GM23248 (cell line): Measurements from ENCODE around the gene CYBC1. TPM values are rescaled to one million over a fixed set of nuclear protein-coding genes. Genes with fewer than 3 reads are reported as not detected.

Experiments used
- DNase-seq: peaks from one replicate; pipeline ENCODE4 v3.0.0-alpha.2; 2015
- H2AFZ ChIP-seq: fragments of 200-600 bp; sonication (generic); 2 replicates; pipeline ENCODE4 v1.6.1; 2016; ENCODE audit warnings: antibody characterized with exemption
- H3F3A ChIP-seq: fragments of 200-600 bp; sonication (generic); 2 replicates; pipeline ENCODE4 v1.6.1; 2016; ENCODE audit warnings: mild to moderate bottlenecking, antibody characterized with exemption, mixed run types; ENCODE audit not compliant: insufficient read depth
- H3K27ac ChIP-seq: fragments of 200-600 bp; sonication (generic); 2 replicates; pipeline ENCODE4 v1.5.1; 2016; ENCODE audit warnings: mild to moderate bottlenecking
- H3K27me3 ChIP-seq: fragments of 200-600 bp; sonication (generic); replicated peaks from 2 replicates; pipeline ENCODE4 v1.6.1; 2016; ENCODE audit warnings: mild to moderate bottlenecking; ENCODE audit not compliant: insufficient read depth
- H3K36me3 ChIP-seq: fragments of 200-600 bp; sonication (generic); 2 replicates; pipeline ENCODE4 v1.6.1; 2016; ENCODE audit warnings: low read depth, mild to moderate bottlenecking
- H3K4me1 ChIP-seq: fragments of 200-600 bp; sonication (generic); 2 replicates; pipeline ENCODE4 v1.6.1; 2016; ENCODE audit warnings: mild to moderate bottlenecking; ENCODE audit not compliant: insufficient read depth
- H3K4me2 ChIP-seq: fragments of 200-600 bp; sonication (generic); one replicate; pipeline ENCODE4 v1.6.1; 2016; ENCODE audit warnings: mild to moderate bottlenecking; ENCODE audit not compliant: unreplicated experiment
- H3K4me3 ChIP-seq: fragments of 200-600 bp; sonication (generic); 2 replicates; pipeline ENCODE4 v1.5.1; 2016; ENCODE audit warnings: mild to moderate bottlenecking
- H3K79me2 ChIP-seq: fragments of 200-600 bp; sonication (generic); 2 replicates; pipeline ENCODE4 v1.6.1; 2016; ENCODE audit warnings: mild to moderate bottlenecking; ENCODE audit not compliant: insufficient read depth
- H3K9ac ChIP-seq: fragments of 200-600 bp; sonication (generic); 2 replicates; pipeline ENCODE4 v1.6.1; 2016; ENCODE audit warnings: mild to moderate bottlenecking
- H3K9me2 ChIP-seq: fragments of 200-600 bp; sonication (generic); 2 replicates; pipeline ENCODE4 v1.6.1; 2016; ENCODE audit warnings: mixed run types, mild to moderate bottlenecking, moderate library complexity; ENCODE audit not compliant: insufficient read depth
- H3K9me3 ChIP-seq: fragments of 200-600 bp; sonication (generic); one replicate; pipeline ENCODE4 v1.6.1; 2017; ENCODE audit warnings: low read depth
- H4K20me1 ChIP-seq: fragments of 200-600 bp; sonication (generic); 2 replicates; pipeline ENCODE4 v1.6.0; 2016; ENCODE audit not compliant: insufficient read depth
- EZH2 ChIP-seq: fragments of 200-600 bp; sonication (generic); IDR thresholded peaks from 2 replicates; pipeline ENCODE4 v1.6.1; 2018; ENCODE audit warnings: antibody characterized with exemption, mild to moderate bottlenecking; ENCODE audit not compliant: insufficient read depth, poor library complexity, severe bottlenecking
- EZH2phosphoT487 ChIP-seq: fragments of 200-600 bp; sonication (generic); IDR thresholded peaks from 2 replicates; pipeline ENCODE4 v1.6.1; 2018; ENCODE audit warnings: antibody characterized with exemption, moderate library complexity, mild to moderate bottlenecking, low read depth; ENCODE audit not compliant: insufficient read depth
- WGBS, 2 experiments: methylation state at CpG; one replicate each; pipeline ENCODE4 v1.1.6; 2015 to 2017; ENCODE audit warnings: low lambda C conversion rate in 2 of 2, low coverage in 1 of 2; ENCODE audit errors: missing lambda C conversion rate in 2 of 2; 5-methylcytosine and 5-hydroxymethylcytosine counted together
- in situ Hi-C: fragments of 300-500 bp; cut with MboI; formaldehyde crosslinking; loops from 2 replicates; pipeline ENCODE4 v1.15.0; 2020
- polyA plus RNA-seq: library from polyadenylated mRNA; unstranded; fragments of >200 nt; fragmentation: Nextera tagmentation; extraction: Ambion mirVana; gene quantifications from 2 replicates; pipeline ENCODE4 v1.2.1, GENCODE V29; 2016
- total RNA-seq: library from RNA; depleted of rRNA; stranded (reverse); fragments of >200 nt; shearing (Covaris generic); gene quantifications from 2 replicates; pipeline ENCODE4 v1.2.3, GENCODE V29; 2014

CYBC1 gene
- total and polyA plus RNA-seq, 2 experiments from 2014 or later: 58.3 to 66.5 TPM

GRCh38 chr17:82474223-82475010 is 23.9 kb upstream of the CYBC1 start:
- in situ Hi-C loops: no loop called here
- Histone ChIP-seq H3K36me3 (peaks cover 10% of the 10 kb centered on the region; the same call in 1 of the 2 replicates), H4K20me1 (no peaks in the 10 kb centered on the region), H3K9ac (no peak overlapping the region), H3K27ac (no peak overlapping the region), H3F3A (no peaks in the 10 kb centered on the region), H2AFZ (no peak overlapping the region), H3K79me2 (no peaks in the 10 kb centered on the region), H3K9me2 (no peaks in the 10 kb centered on the region), H3K27me3 (no peaks in the 10 kb centered on the region), H3K4me1 (no peaks in the 10 kb centered on the region), H3K4me2 (no peak overlapping the region), H3K4me3 (no peak overlapping the region), H3K9me3 (no peaks in the 10 kb centered on the region)
- DNase-seq: no peak
- no peak for TF ChIP-seq EZH2
- no peak for TF ChIP-seq EZH2phosphoT487
- WGBS, 2 experiments: 67 to 69% methylated on average over 11 of the region's 11 CpGs

DNA sequence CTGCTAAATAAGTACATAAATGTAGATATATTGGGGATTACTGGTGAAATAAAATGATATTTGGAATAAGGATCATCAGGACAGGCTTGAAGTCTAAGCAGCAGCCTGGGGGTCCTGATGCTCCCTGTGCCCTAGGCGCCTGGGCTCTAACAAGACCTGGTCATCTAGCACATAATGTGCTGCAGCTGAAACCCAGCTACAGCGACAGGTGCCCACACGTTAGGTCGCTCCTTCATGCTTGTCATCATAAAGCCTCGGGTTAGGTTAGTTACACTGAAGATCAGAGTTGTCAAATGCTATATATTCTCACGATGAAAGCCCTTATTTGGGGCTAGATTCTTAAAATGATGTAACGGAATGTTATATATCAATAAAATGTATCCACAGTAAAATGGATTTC is 19.5 kb upstream of the CYBC1 start:
- 97% methylated on average over 7 of the region's 7 CpGs for WGBS, 2 experiments
- H3K4me2 ChIP-seq: no peak overlapping the region
- no peaks in the 10 kb centered on the region for H3K9me3 ChIP-seq
- no peak overlapping the region for H3K27ac ChIP-seq
- H3K36me3 ChIP-seq: peaks cover 22% of the 10 kb centered on the region; the same call in 1 of the 2 replicates
- no peak overlapping the region for H3K9ac ChIP-seq
- DNase-seq: no peak
- TF ChIP-seq EZH2phosphoT487 (no peak), EZH2 (no peak)
- H3F3A ChIP-seq: no peaks in the 10 kb centered on the region
- H3K79me2 ChIP-seq: no peaks in the 10 kb centered on the region
- H3K4me1 ChIP-seq: no peaks in the 10 kb centered on the region
- no peaks in the 10 kb centered on the region for H3K9me2 ChIP-seq
- H4K20me1 ChIP-seq: no peaks in the 10 kb centered on the region
- in situ Hi-C loops: no loop called here
- no peak overlapping the region for H3K4me3 ChIP-seq
- H2AFZ ChIP-seq: no peak overlapping the region
- H3K27me3 ChIP-seq: no peaks in the 10 kb centered on the region

DNA sequence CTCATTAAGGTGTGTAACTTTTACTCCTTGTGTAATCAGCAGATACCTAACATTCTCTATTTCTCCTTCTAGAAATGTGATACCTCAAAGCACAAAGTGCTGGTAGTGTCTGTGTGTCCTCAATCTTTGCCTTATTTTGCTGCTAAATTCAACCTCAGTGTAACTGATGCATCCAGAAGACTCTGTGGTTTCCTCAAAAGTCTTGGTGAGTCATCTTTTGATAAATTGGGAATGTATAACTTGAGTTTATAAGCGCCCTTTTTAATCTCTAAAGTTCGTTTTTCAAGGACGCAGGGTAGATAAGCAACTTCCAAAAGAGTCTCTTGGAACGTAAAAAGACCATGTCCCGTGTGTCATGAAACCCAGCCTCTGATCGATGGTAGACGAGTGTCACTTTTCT is 18.1 kb upstream of the CYBC1 start:
- Histone ChIP-seq H2AFZ (no peak overlapping the region), H3K9me2 (no peaks in the 10 kb centered on the region), H3K9me3 (no peaks in the 10 kb centered on the region), H3K4me2 (no peak overlapping the region), H3K4me1 (no peaks in the 10 kb centered on the region), H3K36me3 (peaks cover 15% of the 10 kb centered on the region; the same call in 1 of the 2 replicates), H4K20me1 (no peaks in the 10 kb centered on the region), H3K9ac (no peak overlapping the region), H3K27ac (no peak overlapping the region), H3F3A (no peaks in the 10 kb centered on the region), H3K79me2 (no peaks in the 10 kb centered on the region), H3K27me3 (no peaks in the 10 kb centered on the region), H3K4me3 (no peak overlapping the region)
- TF ChIP-seq EZH2phosphoT487: no peak
- 91 to 96% methylated on average over 7 of the region's 7 CpGs for WGBS, 2 experiments
- no peak for DNase-seq
- in situ Hi-C loops: no loop called here

GRCh38 chr17:82465023-82465603 is 14.6 kb upstream of the CYBC1 start:
- Histone ChIP-seq H3K9ac (no peak overlapping the region), H3K4me1 (no peaks in the 10 kb centered on the region), H3K4me2 (no peak overlapping the region), H3K4me3 (no peak overlapping the region), H3K9me2 (no peaks in the 10 kb centered on the region), H3K9me3 (no peaks in the 10 kb centered on the region), H2AFZ (no peak overlapping the region), H3F3A (no peaks in the 10 kb centered on the region), H3K27ac (no peak overlapping the region), H3K79me2 (peaks cover 10% of the 10 kb centered on the region), H3K36me3 (peaks cover 25% of the 10 kb centered on the region; the same call in 1 of the 2 replicates), H3K27me3 (no peaks in the 10 kb centered on the region), H4K20me1 (no peaks in the 10 kb centered on the region)
- 89 to 91% methylated on average over 7 of the region's 7 CpGs for WGBS, 2 experiments
- no peak for TF ChIP-seq EZH2
- no peak for TF ChIP-seq EZH2phosphoT487
- no peak for DNase-seq
- in situ Hi-C loops: no loop called here
